ENCODE results near the gene PRKACG.

- TF ChIP-seq POLR2AphosphoS5 (IDR thresholded peaks at IDR 0.05; ENCODE audit: low read depth, low read length) (no peak), TAF1 (IDR thresholded peaks at IDR 0.05; ENCODE audit: borderline replicate concordance, insufficient read depth, low read length) (no peak), FOXP2 (optimal IDR thresholded peaks at IDR 0.05; ENCODE audit: borderline replicate concordance, extremely low read depth, extremely low read length, insufficient read depth) (no peak), REST (IDR thresholded peaks at IDR 0.05; ENCODE audit: insufficient read depth in 1 of 2, low read depth in 2 of 2, low read length in 2 of 2) (no peak)
These were observed 39.5 kb downstream of the PRKACG start for GRCh38 chr9:68974431-68974830.
